PC-3 (cell line): ENCODE results near the gene NNT.

Experiments used
- CTCF ChIP-seq: fragments of 300-600 bp; sonication (generic); conservative IDR thresholded peaks from 2 replicates; pipeline ENCODE4 v1.5.1; 2017; ENCODE audit warnings: antibody characterized with exemption, low read depth, mild to moderate bottlenecking, low read length
- EZH2phosphoT487 ChIP-seq: fragments of 300-600 bp; sonication (generic); IDR thresholded peaks from 2 replicates; pipeline ENCODE4 v1.6.1; 2018; ENCODE audit warnings: mild to moderate bottlenecking, antibody characterized with exemption, low read length, borderline replicate concordance

DNA sequence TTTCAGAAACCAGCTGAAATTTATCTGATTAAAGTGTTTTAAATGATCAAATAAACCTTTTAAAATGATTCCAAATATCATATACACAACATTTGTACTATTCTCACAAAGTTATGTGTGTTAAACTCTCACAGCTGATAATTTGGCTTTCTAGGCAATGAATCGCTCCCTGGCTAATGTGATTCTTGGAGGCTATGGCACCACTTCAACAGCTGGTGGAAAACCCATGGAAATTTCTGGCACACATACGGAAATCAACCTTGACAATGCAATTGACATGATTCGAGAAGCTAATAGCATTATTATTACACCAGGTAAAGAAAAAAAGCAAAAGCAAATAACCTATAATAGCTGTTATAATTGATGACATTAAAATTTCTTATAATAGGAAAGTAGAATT, 72.4 kb downstream of the NNT start:
- no peak for TF ChIP-seq CTCF
- TF ChIP-seq EZH2phosphoT487: no peak
